GM12891 (cell line): ENCODE data around the gene ASXL1.

Experiments used
- POLR2A ChIP-seq: IDR thresholded peaks from 2 replicates; pipeline ENCODE4 v1.6.1; 2011; ENCODE audit warnings: low read depth, low read length, control low read depth
- POLR2AphosphoS5 ChIP-seq: IDR thresholded peaks from 2 replicates; pipeline ENCODE4 v1.6.1; 2011; ENCODE audit warnings: low read depth, low read length, control low read depth

- TF ChIP-seq POLR2AphosphoS5 (no peak), POLR2A (no peak)
These were observed 21.2 kb upstream of the ASXL1 start for GRCh38 chr20:32336918-32337347.
